HG02642 (cell line): Measurements from ENCODE around the gene SRGAP2B.
A peak's percentile ranks its signal among the peaks of the same experiment; 100 is the strongest.
"Not testable (repeated sequence)": the region's sequence is repeated elsewhere in the genome, so short reads cannot be mapped to it uniquely, and the experiment has no call there.

Source experiments
- ATAC-seq: cut with Tn5 transposase; IDR thresholded peaks from one replicate; pipeline ENCODE4 v1.9.1; 2021; ENCODE audit warnings: mild to moderate bottlenecking; ENCODE audit not compliant: unreplicated experiment, poor library complexity

The SRGAP2B gene

DNA sequence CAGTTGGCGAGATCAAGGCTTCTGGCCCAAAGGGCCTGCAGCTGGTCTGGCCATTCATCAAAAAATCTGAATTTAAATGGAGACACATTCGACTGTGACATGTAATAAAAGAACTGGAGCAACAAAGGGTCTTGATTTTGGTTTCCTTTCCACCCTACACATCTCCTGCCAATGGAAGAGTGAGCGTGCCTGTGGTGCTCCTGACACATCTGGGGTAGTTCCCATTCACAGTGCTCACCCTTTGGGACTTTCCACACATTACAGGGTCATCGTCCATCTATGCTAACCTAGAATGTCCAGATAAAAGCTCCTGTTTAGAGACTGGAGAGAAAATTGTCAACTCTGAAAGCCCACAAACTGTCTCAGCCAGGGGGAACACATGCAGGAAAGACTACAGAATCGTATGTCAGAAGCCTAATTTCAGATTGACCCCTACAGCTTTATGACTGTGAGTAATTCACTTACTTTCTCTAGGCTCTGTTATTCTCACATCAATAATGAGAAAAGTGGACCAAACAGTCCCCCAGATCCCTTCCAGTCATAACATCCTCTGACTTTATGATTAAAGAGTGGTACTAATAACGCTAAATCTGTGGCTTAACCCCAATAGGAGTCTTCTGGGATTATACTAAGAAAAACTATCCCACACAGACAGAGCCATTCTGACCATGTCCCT, 46.8 kb downstream of the SRGAP2B start:
- not testable (repeated sequence) for ATAC-seq

DNA sequence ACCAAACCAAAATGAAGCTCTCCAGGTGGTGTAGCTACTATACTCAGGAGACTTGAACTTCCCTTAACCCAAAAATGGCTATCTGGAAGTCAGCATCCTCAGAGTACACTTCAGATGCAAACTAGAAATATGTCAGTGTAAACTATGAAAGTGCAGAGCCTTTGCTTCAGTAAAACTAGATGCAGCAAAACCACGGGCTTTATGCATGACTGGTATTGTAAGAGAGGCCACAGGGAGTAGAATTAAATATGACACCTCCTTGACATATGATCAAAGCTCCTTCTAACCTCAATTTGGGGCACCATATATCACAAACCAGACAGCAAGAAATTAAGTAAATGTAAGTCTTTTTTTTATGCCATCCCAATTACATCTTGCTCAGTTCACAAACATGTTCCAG, 47.6 kb downstream of the SRGAP2B start:
- ATAC-seq: peak; percentile 77

DNA sequence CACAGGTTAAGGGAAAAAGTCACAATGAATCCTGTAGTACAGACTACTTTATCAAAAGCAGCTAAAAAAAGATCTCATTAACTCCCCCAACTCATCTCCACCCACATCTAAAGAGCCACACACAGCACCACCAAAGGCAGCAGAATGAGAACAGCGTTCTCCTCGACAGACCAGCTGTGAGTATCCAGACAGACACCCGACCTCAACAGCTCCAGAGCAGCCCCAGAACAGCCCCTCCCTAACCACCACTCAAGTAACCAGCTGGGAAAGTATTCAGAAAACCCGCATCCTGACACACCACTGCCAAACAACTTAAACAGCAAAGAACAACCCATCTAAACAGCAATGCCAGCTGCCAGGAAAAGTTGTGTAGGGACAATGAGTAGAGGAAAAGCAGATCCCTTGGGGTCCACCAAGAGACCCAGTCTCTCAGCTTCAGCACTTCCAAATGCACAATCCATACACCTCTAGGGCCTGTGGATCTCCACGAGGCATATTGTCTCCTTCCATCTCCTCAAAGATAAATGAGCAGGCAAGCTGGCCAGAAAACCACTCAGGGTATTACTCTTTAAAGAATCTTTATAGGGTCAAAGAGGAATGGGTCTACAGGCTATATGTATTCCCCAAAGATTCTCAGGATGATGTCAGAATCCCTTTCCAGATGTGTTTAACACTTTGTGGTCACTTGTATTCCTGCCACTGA, 49.4 kb downstream of the SRGAP2B start:
- ATAC-seq: not testable (repeated sequence)

DNA sequence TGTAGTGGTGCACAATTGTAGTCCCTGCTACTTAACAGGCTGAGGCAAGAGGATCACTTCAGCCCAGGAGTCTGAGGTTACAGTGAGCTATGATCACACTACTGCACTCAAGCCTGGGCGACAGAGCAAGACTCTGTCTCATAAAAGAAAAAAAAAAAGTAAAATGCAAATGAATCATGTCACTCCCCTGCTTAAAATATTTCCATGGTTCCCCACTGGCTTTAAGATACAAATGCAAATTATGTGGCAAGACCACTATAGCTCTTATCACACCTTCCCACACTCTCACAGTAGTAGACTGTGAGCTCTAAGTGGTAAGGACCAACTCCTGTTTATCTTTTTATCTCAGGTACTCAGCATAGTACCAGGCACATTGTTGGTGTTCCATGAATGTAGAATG, 53.6 kb downstream of the SRGAP2B start:
- peak; percentile 80 for ATAC-seq

DNA sequence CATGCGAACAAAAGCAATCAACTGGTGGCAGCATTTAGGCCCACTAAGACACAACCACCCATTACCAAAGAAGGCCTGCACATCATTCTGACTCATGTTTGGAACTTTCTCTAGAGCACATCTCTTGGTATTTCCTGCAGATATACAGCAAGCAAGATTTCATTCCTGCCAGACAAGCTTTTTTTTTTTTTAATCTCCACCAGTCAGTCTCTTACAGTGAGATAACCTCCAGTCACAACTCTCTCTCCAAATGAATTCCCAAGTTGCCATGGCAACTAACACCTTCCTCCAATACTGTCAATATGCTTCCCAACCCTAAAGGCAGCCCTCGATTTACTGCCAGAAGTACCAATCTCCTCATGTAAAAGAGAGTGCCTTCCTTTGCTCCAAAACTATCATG, 59.1 kb downstream of the SRGAP2B start:
- ATAC-seq: not testable (repeated sequence)

DNA sequence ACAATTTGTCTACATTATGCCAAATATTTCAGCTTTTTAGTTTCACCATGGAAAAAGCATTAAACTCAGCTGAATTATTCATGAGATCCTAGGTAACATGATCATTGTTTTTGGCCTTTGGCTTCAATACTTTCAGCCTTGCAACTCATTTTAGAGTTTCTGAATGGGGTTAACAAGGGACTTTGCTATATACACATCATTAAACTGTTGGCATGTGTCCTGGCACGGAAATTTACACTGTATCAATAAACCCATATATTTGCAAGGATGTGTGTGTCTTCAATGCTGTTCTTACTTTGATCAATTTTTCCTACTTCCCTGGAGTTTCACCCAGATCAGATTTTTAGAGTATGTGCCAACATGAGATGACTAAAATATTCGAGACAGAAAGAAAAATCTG, 61.6 kb downstream of the SRGAP2B start:
- ATAC-seq: not testable (repeated sequence)

DNA sequence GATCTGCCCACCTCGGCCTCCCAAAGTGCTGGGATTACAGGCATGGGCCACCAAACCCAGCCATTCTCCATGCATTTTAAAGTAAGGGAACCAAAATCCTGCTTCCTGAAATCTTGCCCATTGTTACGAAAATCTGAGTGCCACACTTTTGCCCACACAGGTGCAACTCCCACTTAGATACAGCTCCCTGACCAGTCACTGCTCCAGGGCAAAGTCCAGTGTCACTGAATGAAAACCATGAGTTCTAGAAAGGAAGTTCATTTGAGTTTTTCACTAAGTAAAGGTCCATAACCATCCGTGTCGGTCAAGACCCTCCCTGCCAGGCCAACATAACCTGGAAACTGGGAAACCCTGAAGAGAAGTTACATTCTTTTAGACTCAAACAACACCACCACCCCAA, 67.9 kb downstream of the SRGAP2B start:
- not testable (repeated sequence) for ATAC-seq

DNA sequence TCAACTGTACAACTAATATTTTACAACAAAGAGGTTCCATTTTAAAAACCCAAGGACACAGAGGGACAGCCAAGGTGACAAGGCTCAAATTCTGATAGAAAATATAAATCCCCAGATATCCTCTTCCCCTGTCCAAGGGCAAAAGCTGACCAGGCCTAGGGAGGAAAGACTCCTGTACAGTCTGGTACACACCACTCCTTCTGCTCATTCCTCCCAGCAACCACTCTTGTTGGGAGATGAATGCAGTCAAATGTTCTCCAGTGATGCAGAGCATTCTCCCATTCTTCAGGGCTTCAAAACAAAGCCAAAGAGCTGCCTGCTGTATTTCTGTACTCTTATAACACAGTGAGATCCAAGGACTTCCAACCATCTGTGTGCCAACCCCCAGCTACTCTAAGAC, 69.8 kb downstream of the SRGAP2B start:
- not testable (repeated sequence) for ATAC-seq

DNA sequence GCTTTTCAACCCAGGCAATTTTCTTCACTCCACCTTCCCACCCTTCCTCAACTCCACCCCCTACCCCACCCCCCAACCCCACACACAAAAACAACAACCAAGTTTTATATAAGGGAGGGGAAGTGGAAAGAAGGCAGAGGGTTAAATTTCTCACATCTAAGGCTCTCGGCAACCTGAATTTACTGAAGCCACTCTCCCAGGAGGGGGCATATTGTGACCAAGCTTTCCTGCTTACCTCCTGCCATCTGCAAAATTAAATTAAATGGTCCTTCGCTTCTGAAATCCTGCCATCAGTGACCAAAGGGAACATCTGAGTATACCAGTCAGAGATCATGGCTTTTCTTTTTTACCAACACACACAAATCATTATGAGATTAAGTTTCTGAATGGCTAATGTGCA, 72.9 kb downstream of the SRGAP2B start:
- not testable (repeated sequence) for ATAC-seq

DNA sequence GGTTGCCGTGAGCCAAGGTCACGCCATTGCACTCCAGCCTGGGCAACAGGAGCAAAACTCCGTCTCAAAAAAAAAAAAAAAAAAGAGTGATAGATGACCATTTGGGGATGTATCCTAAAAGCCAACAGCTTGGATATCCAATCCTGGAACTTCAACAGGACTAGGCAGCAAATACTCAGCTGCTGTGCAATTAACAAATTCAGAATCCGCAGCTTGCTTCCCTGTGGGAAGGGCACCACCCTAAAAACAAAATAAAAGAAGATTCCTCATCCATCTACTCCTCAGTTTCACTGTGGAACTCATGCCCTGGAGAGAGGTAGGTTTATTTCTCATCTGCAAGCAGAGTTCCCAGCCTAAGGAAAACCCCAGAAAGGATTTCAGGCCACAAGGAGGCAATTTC, 73.4 kb downstream of the SRGAP2B start:
- not testable (repeated sequence) for ATAC-seq

DNA sequence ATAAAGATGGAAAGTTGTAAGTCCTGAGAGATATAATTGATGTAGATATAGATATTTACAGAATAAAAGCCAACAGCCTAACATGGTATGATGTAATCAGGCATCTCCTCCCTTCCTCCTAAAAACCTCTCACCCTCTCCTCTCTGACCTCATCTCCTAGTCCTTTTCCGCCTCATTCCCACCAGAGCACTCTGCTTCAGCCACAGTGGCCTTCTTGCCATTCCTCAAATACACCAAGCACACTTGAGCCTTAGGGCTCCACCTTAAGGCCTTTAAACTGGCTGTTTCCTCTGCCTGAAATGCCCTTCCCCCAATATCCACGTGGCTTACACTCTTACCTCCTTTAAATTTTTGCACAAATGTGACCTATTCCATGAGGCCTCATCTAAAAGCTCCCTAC, 75.4 kb downstream of the SRGAP2B start:
- not testable (repeated sequence) for ATAC-seq

DNA sequence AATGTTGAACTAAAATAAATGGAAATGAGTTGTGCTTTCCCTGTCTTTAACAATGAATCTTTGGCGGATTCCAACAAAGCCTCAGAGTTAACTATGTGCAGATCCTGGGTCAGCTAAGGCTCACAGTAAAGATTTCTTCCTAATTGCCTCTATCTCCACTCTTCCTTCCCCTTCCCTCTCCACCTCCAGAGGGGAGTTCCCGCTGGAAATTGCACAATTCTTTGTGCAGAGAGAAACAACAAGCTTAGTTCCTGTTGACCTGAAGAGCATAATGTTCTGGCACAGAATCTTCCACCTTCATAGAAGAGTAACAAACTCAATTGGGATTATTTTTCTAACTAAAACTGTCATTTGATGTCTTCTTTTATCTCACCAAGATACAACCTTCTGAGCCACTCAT, 77.4 kb downstream of the SRGAP2B start:
- not testable (repeated sequence) for ATAC-seq

DNA sequence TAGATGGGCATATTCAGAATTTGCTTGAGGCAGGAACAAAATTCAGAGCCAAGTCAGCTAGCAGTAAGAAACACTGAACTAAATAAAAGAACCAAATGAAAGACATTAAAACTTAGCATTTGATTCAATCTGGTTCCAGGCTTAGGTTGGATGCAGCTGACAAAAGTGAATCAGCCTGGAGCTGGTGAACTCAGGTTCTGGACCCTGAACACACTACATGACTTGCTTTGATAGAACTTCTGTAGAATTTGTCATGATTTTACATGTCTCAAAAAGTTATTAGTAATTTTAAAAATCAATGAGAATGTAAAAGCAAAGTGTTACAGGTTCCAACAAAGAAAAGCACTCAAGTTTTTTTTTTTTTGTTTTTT, 78.7 kb downstream of the SRGAP2B start:
- ATAC-seq: not testable (repeated sequence)

DNA sequence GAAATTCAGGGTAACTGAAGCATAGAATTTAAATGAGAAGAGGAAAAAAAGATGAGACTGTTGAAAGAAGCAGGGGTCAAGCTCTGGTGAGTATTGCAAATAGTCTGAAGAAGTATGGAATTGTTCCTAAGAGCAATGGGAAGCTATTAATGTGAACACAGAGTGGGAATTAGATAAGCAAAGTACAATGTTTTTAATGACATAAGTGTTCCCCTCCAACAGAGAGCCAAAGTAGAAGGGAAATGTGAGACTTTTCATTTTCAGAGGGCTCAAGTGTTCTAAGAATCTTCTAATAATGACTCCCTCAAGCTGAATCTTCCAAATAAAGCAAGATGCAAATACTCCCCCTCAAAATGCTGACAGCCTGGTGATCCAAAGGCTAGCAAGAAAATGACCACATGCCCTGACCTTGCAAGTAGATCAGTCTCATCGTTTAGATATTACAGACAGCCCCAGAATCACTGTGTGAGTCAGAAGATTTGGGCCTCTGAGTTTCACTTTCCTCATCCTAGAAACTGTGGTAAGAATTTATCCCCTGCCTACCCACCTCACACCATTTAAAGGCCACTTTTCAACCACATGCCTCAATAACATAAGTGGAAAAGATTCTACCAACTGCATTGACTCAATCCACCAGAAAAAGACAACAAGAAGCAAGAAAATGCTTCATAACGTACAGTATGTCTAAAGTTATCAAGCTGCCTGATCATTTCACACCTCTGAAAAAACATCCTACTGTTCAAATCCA, 79.2 kb downstream of the SRGAP2B start:
- peak; percentile 74 for ATAC-seq

DNA sequence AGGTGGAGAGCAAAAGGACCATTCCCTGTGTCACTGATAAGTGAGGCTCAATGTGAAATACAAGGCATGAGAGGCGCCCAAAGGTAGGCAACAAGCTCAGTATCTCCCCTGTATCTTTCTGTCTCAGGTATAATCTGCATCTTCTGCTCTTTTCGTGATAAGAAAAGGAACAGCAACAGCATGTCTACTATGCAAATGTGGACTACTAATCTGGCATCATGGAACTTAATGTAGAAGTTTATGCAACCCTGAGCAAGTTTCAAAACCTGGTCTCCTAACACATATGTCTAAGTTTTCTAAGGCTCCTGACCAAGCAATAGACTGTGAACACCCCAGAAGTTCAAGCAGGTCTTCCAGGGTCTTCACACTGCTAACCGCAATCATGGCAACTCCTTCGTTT, 81.8 kb downstream of the SRGAP2B start:
- not testable (repeated sequence) for ATAC-seq

DNA sequence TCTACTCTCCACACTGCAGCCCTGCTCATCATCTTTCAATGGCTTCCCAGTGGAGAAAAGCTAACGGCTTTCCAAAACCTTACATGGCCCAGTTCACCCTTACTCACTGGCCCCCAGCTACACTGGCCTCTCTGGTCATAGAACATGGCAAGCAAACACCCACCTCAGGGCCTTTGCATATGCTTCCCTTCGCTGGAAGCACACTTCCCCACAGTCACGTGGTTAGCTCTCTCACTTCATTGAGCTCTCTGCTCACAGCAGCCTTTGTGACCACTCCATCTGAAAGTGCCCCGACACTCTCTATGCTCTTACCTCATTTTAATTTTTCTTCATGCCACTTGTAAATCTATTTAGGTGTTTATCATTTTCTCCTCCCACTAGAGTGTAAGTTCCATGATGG, 83.3 kb downstream of the SRGAP2B start:
- not testable (repeated sequence) for ATAC-seq

DNA sequence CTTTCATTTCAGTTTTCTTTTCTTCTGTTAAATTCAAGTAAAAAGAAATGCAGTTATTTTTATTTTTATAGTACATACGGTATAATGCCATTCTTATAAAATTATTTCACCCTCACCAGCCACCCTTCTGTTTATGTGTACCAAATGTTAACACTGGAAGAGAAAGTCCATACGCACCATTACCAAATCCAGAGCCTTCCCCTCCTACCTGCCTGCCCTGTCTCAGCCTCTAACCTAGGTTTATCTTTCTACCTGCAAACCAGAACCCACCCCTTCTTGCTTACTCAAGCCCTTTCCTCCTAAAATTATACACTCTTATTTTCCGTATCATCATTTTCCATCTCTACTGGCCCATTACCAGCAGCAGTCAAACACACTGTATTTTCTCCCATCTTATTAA, 84.5 kb downstream of the SRGAP2B start:
- not testable (repeated sequence) for ATAC-seq

DNA sequence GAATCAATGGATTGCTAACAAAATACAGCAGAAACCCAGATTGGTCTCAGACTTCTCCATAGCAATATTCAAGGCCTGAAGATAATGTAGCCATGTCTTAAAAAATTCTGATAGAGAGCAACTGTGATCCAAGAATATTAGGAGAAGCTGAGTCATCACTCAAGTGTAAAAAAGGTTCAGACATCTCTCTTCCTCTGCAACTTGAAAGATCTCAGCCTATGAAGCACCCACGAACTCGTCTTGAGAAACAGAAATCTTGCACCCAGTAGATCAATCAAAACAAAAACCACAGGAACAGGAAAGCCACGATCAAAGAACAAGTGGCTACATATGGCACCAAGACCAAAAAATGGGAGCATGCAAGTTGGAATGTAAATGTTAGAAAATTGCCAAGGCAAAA, 85.2 kb downstream of the SRGAP2B start:
- not testable (repeated sequence) for ATAC-seq

DNA sequence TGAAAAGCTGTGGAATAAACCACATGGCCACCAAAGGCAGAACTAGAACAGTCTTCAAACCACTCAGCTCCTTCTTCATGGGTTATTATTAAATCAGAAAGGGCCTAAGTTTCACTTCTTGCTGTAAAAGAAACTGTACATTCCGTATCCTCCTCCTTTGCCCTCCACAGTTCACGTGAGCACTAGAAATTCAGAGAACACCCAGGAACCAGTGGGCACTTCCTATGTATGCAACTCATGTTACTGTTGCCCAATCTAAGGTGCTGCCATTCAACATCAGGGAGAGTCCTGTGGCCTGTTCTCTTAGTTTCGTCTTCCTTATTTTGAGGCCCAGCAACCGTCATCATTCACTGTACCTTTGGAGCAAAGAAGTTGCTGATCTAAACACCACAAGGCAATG, 86.7 kb downstream of the SRGAP2B start:
- ATAC-seq: peak; percentile 61

DNA sequence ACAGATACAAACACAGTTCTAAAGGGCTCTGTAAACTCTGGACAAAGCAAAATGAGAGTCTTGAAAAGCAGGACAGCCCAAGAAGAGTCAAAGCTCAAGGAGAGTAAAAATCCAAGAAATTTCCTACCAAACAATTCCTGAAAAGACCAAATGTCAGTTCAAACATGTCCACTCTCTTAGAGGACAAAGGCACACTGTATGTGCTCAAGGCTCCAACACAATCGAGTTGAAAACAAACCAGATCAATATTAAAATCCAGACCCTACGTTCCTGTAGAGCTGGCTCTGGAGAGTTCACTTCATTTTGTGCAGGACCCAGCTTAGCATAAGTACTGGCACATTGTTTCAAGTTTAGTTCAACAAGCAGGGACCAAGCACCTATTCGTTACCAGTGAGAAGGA, 90.0 kb downstream of the SRGAP2B start:
- not testable (repeated sequence) for ATAC-seq

DNA sequence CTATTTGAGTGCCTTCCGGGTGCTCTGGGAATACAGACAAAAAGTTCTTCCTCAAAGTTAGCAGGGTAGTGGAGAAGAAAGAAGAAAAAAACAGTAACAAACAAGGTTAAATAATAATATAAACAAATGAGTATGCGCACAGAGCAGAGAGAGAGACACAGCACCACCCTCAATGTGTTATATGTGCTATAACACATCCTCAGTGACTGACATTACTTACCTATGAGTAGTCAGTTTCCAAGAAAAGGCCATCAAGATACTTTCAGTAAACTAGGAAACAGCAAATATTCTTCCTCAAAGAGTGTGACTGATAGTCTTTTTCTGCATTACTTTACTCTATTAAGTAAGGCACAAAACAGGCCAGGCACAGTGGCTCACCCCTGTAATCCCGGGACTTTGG, 93.7 kb downstream of the SRGAP2B start:
- ATAC-seq: not testable (repeated sequence)
